ENCODE results near the gene CDH11. TPM values are rescaled to one million over a fixed set of nuclear protein-coding genes. Genes with fewer than 3 reads are reported as not detected.

CDH11 gene
- polyA plus RNA-seq, 1 donor (not counting 4 experiments of a cell fraction or from before 2014, with no cell fraction given) = 36.8 TPM

GRCh38 chr16:64968539-64968938, 153.3 kb downstream of the CDH11 start:
- H2AFZ ChIP-seq (ENCODE audit: control insufficient read depth, low read length) = no peak overlapping the region
- no peak overlapping the region for H3K4me3 ChIP-seq (ENCODE audit: control insufficient read depth in 2 of 3, extremely low read depth in 1 of 3, insufficient read depth in 2 of 3, low read depth in 1 of 3, low read length in 3 of 3)
- FAIRE-seq (no peak), DNase-seq (ENCODE audit: low read depth, low spot score) (no peak)
- H3K4me1 ChIP-seq (ENCODE audit: control insufficient read depth, extremely low read depth, insufficient read depth, low read length) = no peaks in the 10 kb centered on the region
- H3K4me2 ChIP-seq (ENCODE audit: control insufficient read depth, extremely low read depth, insufficient read depth, low read depth, low read length) = no peak overlapping the region
- no peak overlapping the region for H3K9ac ChIP-seq (ENCODE audit: control insufficient read depth, extremely low read depth, insufficient read depth, low read length)
- no peaks in the 10 kb centered on the region for H3K27me3 ChIP-seq (ENCODE audit: control insufficient read depth, extremely low read depth, insufficient read depth, low read length)
- no peak overlapping the region for H3K27ac ChIP-seq (ENCODE audit: control insufficient read depth, insufficient read depth, low read length)
- no peaks in the 10 kb centered on the region for H3K9me1 ChIP-seq (ENCODE audit: control insufficient read depth, extremely low read depth, insufficient read depth, low read length)
- no peaks in the 10 kb centered on the region for H3K36me3 ChIP-seq (ENCODE audit: control insufficient read depth in 2 of 2, extremely low read depth in 1 of 2, insufficient read depth in 2 of 2, low read length in 2 of 2)
- H3K9me3 ChIP-seq (ENCODE audit: control insufficient read depth, low read depth, low read length) = no peaks in the 10 kb centered on the region
- no peak for TF ChIP-seq EZH2 (IDR thresholded peaks at IDR 0.05; ENCODE audit: low read length)
- TF ChIP-seq CTCF (optimal IDR thresholded peaks at IDR 0.05 in 1 of 3, IDR thresholded peaks at IDR 0.05 in 1 of 3, conservative IDR thresholded peaks at IDR 0.05 in 1 of 3; ENCODE audit: extremely low read depth in 1 of 3, insufficient read depth in 2 of 3, low read length in 3 of 3) = no peak
- H4K20me1 ChIP-seq (ENCODE audit: control insufficient read depth, extremely low read depth, insufficient read depth, low read length) = no peaks in the 10 kb centered on the region
- dilution Hi-C loops (cut with MboI; ENCODE audit: extremely low pct_ligation_motif_present, low sequenced_read_pairs) = no loop called here
- H3K79me2 ChIP-seq (ENCODE audit: control insufficient read depth, insufficient read depth, low read length) = no peaks in the 10 kb centered on the region

- DNase-seq (ENCODE audit: low read depth, low spot score) (no peak), FAIRE-seq (no peak)
- dilution Hi-C loops (cut with MboI; ENCODE audit: extremely low pct_ligation_motif_present, low sequenced_read_pairs) = no loop called here
Measured at GRCh38 chr16:64964126-64964540, 157.7 kb downstream of the CDH11 start.

More at GRCh38 chr16:64964126-64964540, 157.7 kb downstream of the CDH11 start:
- Histone ChIP-seq H3K79me2 (ENCODE audit: control insufficient read depth, insufficient read depth, low read length) (no peaks in the 10 kb centered on the region), H3K4me1 (ENCODE audit: control insufficient read depth, extremely low read depth, insufficient read depth, low read length) (no peaks in the 10 kb centered on the region), H3K4me3 (ENCODE audit: control insufficient read depth in 2 of 3, extremely low read depth in 1 of 3, insufficient read depth in 2 of 3, low read depth in 1 of 3, low read length in 3 of 3) (no peak overlapping the region), H3K27ac (ENCODE audit: control insufficient read depth, insufficient read depth, low read length) (no peak overlapping the region), H3K9me3 (ENCODE audit: control insufficient read depth, low read depth, low read length) (no peaks in the 10 kb centered on the region), H3K27me3 (ENCODE audit: control insufficient read depth, extremely low read depth, insufficient read depth, low read length) (no peaks in the 10 kb centered on the region), H3K36me3 (ENCODE audit: control insufficient read depth in 2 of 2, extremely low read depth in 1 of 2, insufficient read depth in 2 of 2, low read length in 2 of 2) (no peaks in the 10 kb centered on the region), H2AFZ (ENCODE audit: control insufficient read depth, low read length) (no peak overlapping the region), H4K20me1 (ENCODE audit: control insufficient read depth, extremely low read depth, insufficient read depth, low read length) (no peaks in the 10 kb centered on the region), H3K9me1 (ENCODE audit: control insufficient read depth, extremely low read depth, insufficient read depth, low read length) (no peaks in the 10 kb centered on the region), H3K4me2 (ENCODE audit: control insufficient read depth, extremely low read depth, insufficient read depth, low read depth, low read length) (no peak overlapping the region), H3K9ac (ENCODE audit: control insufficient read depth, extremely low read depth, insufficient read depth, low read length) (no peak overlapping the region)
- TF ChIP-seq EZH2 (IDR thresholded peaks at IDR 0.05; ENCODE audit: low read length) (no peak), CTCF (optimal IDR thresholded peaks at IDR 0.05 in 1 of 3, IDR thresholded peaks at IDR 0.05 in 1 of 3, conservative IDR thresholded peaks at IDR 0.05 in 1 of 3; ENCODE audit: extremely low read depth in 1 of 3, insufficient read depth in 2 of 3, low read length in 3 of 3) (no peak)
